HEK293 (cell line): Measurements from ENCODE around the gene C2orf42.

Experiments used
- CTCF ChIA-PET: fragments of 350-600 bp; formaldehyde crosslinking; extraction: SDS; loops from one replicate; lab custom pipeline; 2021; ENCODE audit warnings: antibody characterized with exemption; lab: Yijun Ruan, JAX
- POLR2A ChIA-PET: fragments of 300-600 bp; formaldehyde crosslinking; extraction: SDS; loops from one replicate; lab custom pipeline; 2020; ENCODE audit warnings: antibody characterized with exemption, inconsistent platforms; lab: Yijun Ruan, JAX
- H3K27ac ChIP-seq: fragments of 200-500 bp; sonication (Bioruptor generic); 2 replicates; pipeline ENCODE4 v1.5.1; 2014; ENCODE audit warnings: low read depth, low read length, control low read depth, inconsistent platforms; ENCODE audit errors: extremely low read depth
- H3K36me3 ChIP-seq, 2 experiments: fragments of 200-500 bp in 1 of 2; sonication (Bioruptor generic) in 1 of 2; 1 replicate in 1 of 2; 2 replicates in 1 of 2; pipeline ENCODE4 v1.5.1; 2014 to 2017; ENCODE audit warnings: inconsistent platforms in 2 of 2, low read length in 2 of 2; ENCODE audit not compliant: control insufficient read depth in 2 of 2, insufficient read depth in 1 of 2
- H3K4me1 ChIP-seq: fragments of 200-500 bp; sonication (Bioruptor generic); 2 replicates; pipeline ENCODE4 v1.5.1; 2014; ENCODE audit warnings: mild to moderate bottlenecking, low read length, inconsistent platforms; ENCODE audit not compliant: control insufficient read depth, insufficient read depth
- H3K4me3 ChIP-seq: 2 replicates; pipeline ENCODE4 v1.5.1; 2011; ENCODE audit warnings: low read depth, mild to moderate bottlenecking, control low read depth, low read length, moderate library complexity
- H3K9me3 ChIP-seq: fragments of 200-500 bp; sonication (Bioruptor generic); 2 replicates; pipeline ENCODE4 v1.5.1; 2014; ENCODE audit warnings: low read depth, low read length, inconsistent platforms; ENCODE audit not compliant: control insufficient read depth, insufficient read depth
- BCL11B ChIP-seq: fragments of 450-650 bp; formaldehyde crosslinking; IDR thresholded peaks from 2 replicates; pipeline ENCODE4 v1.5.1; 2016; ENCODE audit warnings: low read depth, missing biosample characterization, missing genetic modification characterization
- KLF16 ChIP-seq: fragments of 450-650 bp; formaldehyde crosslinking; IDR thresholded peaks from 2 replicates; pipeline ENCODE4 v1.5.1; 2017; ENCODE audit warnings: missing biosample characterization, missing genetic modification characterization
- KLF9 ChIP-seq: fragments of 450-650 bp; formaldehyde crosslinking; IDR thresholded peaks from 2 replicates; pipeline ENCODE4 v1.5.1; 2016; ENCODE audit warnings: missing biosample characterization, missing genetic modification characterization, low read depth
- MZF1 ChIP-seq: fragments of 450-650 bp; formaldehyde crosslinking; IDR thresholded peaks from 2 replicates; pipeline ENCODE4 v1.5.1; 2017; ENCODE audit warnings: missing biosample characterization, missing genetic modification characterization, borderline replicate concordance
- SCRT2 ChIP-seq: fragments of 450-650 bp; formaldehyde crosslinking; IDR thresholded peaks from 2 replicates; pipeline ENCODE4 v1.5.1; 2016; ENCODE audit warnings: missing biosample characterization, missing genetic modification characterization
- ZBTB21 ChIP-seq: fragments of 450-650 bp; formaldehyde crosslinking; IDR thresholded peaks from 2 replicates; pipeline ENCODE4 v1.5.1; 2017; ENCODE audit warnings: missing biosample characterization, missing genetic modification characterization
- ZBTB44 ChIP-seq: fragments of 450-650 bp; IDR thresholded peaks from 2 replicates; pipeline ENCODE4 v1.5.1; 2018; ENCODE audit warnings: missing biosample characterization, mild to moderate bottlenecking, missing genetic modification characterization
- ZBTB7A ChIP-seq: fragments of 450-650 bp; formaldehyde crosslinking; IDR thresholded peaks from 2 replicates; pipeline ENCODE4 v1.5.1; 2016; ENCODE audit warnings: low read depth, missing biosample characterization, missing genetic modification characterization
- ZNF146 ChIP-seq: fragments of 450-650 bp; formaldehyde crosslinking; IDR thresholded peaks from 2 replicates; pipeline ENCODE4 v1.5.1; 2016; ENCODE audit warnings: missing biosample characterization, missing genetic modification characterization
- ZNF155 ChIP-seq: fragments of 450-650 bp; formaldehyde crosslinking; IDR thresholded peaks from 2 replicates; pipeline ENCODE4 v1.5.1; 2016; ENCODE audit warnings: missing biosample characterization, missing genetic modification characterization
- ZNF18 ChIP-seq: fragments of 450-650 bp; formaldehyde crosslinking; IDR thresholded peaks from 2 replicates; pipeline ENCODE4 v1.5.1; 2016; ENCODE audit warnings: missing biosample characterization, missing genetic modification characterization
- ZNF184 ChIP-seq: fragments of 450-650 bp; IDR thresholded peaks from 2 replicates; pipeline ENCODE4 v1.5.1; 2018; ENCODE audit warnings: missing biosample characterization, mild to moderate bottlenecking, missing genetic modification characterization
- ZNF248 ChIP-seq: fragments of 450-650 bp; formaldehyde crosslinking; IDR thresholded peaks from 2 replicates; pipeline ENCODE4 v1.5.1; 2017; ENCODE audit warnings: missing biosample characterization, missing genetic modification characterization
- ZNF26 ChIP-seq: fragments of 450-650 bp; formaldehyde crosslinking; IDR thresholded peaks from 2 replicates; pipeline ENCODE4 v1.5.1; 2016; ENCODE audit warnings: missing biosample characterization, missing genetic modification characterization
- ZNF292 ChIP-seq: fragments of 450-650 bp; formaldehyde crosslinking; IDR thresholded peaks from 2 replicates; pipeline ENCODE4 v1.5.1; 2016; ENCODE audit warnings: low read depth, missing biosample characterization, missing genetic modification characterization, borderline replicate concordance
- ZNF423 ChIP-seq: fragments of 450-650 bp; formaldehyde crosslinking; IDR thresholded peaks from 2 replicates; pipeline ENCODE4 v1.5.1; 2016; ENCODE audit warnings: missing biosample characterization, missing genetic modification characterization
- ZNF449 ChIP-seq: fragments of 450-650 bp; formaldehyde crosslinking; IDR thresholded peaks from 2 replicates; pipeline ENCODE4 v1.5.1; 2017; ENCODE audit warnings: missing biosample characterization, mild to moderate bottlenecking, missing genetic modification characterization, moderate library complexity
- ZNF501 ChIP-seq: fragments of 450-650 bp; formaldehyde crosslinking; IDR thresholded peaks from 2 replicates; pipeline ENCODE4 v1.5.1; 2016; ENCODE audit warnings: missing biosample characterization, missing genetic modification characterization
- ZNF670 ChIP-seq: fragments of 450-650 bp; formaldehyde crosslinking; IDR thresholded peaks from 2 replicates; pipeline ENCODE4 v1.5.1; 2016; ENCODE audit warnings: missing biosample characterization, missing genetic modification characterization, low read depth
- ZNF704 ChIP-seq: fragments of 450-650 bp; formaldehyde crosslinking; IDR thresholded peaks from 2 replicates; pipeline ENCODE4 v1.5.1; 2016; ENCODE audit warnings: missing biosample characterization, missing genetic modification characterization

Gene C2orf42

GRCh38 chr2:70201831-70202230, 11.0 kb upstream of the C2orf42 start:
- no peak overlapping the region for H3K4me3 ChIP-seq
- H3K36me3 ChIP-seq, result no peaks in the 10 kb centered on the region; a peak in 1 of 3 replicates
- POLR2A ChIA-PET, result interaction anchor here (3.7 kb wide), 1 partner anchor 11 kb away, joined by 12 read pairs; the partner anchor contains the start of gene C2orf42
- no peak overlapping the region for H3K27ac ChIP-seq
- no peaks in the 10 kb centered on the region for H3K4me1 ChIP-seq
- no peaks in the 10 kb centered on the region for H3K9me3 ChIP-seq
- CTCF ChIA-PET, result no interaction called here
- TF ChIP-seq ZNF449 (tag by site-specific recombination), result no peak
- TF ChIP-seq ZBTB44 (tag by site-specific recombination), result no peak
- TF ChIP-seq ZNF26, result no peak
- no peak for TF ChIP-seq ZNF18 (tag by site-specific recombination)
- no peak for TF ChIP-seq ZNF704 (tag by site-specific recombination)
- no peak for TF ChIP-seq ZNF155 (tag by site-specific recombination)
- TF ChIP-seq BCL11B (tag by site-specific recombination), result no peak
- no peak for TF ChIP-seq ZBTB7A
- no peak for TF ChIP-seq SCRT2 (tag by site-specific recombination)
- no peak for TF ChIP-seq ZNF248 (tag by site-specific recombination)
- TF ChIP-seq ZNF292 (tag by site-specific recombination), result no peak
- no peak for TF ChIP-seq ZNF670 (tag by site-specific recombination)
- no peak for TF ChIP-seq ZNF184 (tag by site-specific recombination)
- no peak for TF ChIP-seq ZNF501
- no peak for TF ChIP-seq ZNF423
- TF ChIP-seq KLF16 (tag by site-specific recombination), result no peak
- TF ChIP-seq MZF1 (tag by site-specific recombination), result no peak
- no peak for TF ChIP-seq ZBTB21 (tag by site-specific recombination)

GRCh38 chr2:70201225-70201768, 10.5 kb upstream of the C2orf42 start:
- H3K4me3 ChIP-seq, result no peak overlapping the region
- TF ChIP-seq KLF9 (tag by site-specific recombination), result no peak
- TF ChIP-seq ZNF146, result peak; percentile 71
- H3K9me3 ChIP-seq, result no peaks in the 10 kb centered on the region
- POLR2A ChIA-PET, result interaction anchor here (3.7 kb wide), 1 partner anchor 10 kb away, joined by 12 read pairs; the partner anchor contains the start of gene C2orf42
- no peaks in the 10 kb centered on the region for H3K4me1 ChIP-seq
- H3K36me3 ChIP-seq, result no peaks in the 10 kb centered on the region; a peak in 1 of 3 replicates
- CTCF ChIA-PET, result interaction anchor here (0.6 to 1.0 kb wide), 2 partner anchors 10 to 13 kb away, joined by 3 read pairs; no protein-coding TSS in a partner anchor
- no peak overlapping the region for H3K27ac ChIP-seq
